PFSK-1 (cell line): ENCODE results near the gene SLC25A31.

Experiments
- POLR2AphosphoS5 ChIP-seq: IDR thresholded peaks from 2 replicates; pipeline ENCODE4 v1.6.1; 2012; ENCODE audit warnings: low read depth, mild to moderate bottlenecking, control low read depth, low read length, moderate library complexity
- REST ChIP-seq, 2 experiments: IDR thresholded peaks; 2 replicates each; pipeline versions ENCODE4 v1.6.1 to v1.8.0; 2011 to 2012; ENCODE audit warnings: low read depth in 2 of 2, low read length in 2 of 2, control low read depth in 1 of 2, inconsistent platforms in 1 of 2, mild to moderate bottlenecking in 1 of 2, moderate library complexity in 1 of 2; ENCODE audit not compliant: insufficient read depth in 1 of 2
- SIN3A ChIP-seq: IDR thresholded peaks from 2 replicates; pipeline ENCODE4 v1.6.1; 2012; ENCODE audit warnings: mild to moderate bottlenecking, low read length, moderate library complexity, borderline replicate concordance; ENCODE audit not compliant: insufficient read depth

GRCh38 chr4:127793528-127793927, 63.3 kb downstream of the SLC25A31 start:
- TF ChIP-seq REST (IDR thresholded peaks at IDR 0.05; ENCODE audit: insufficient read depth in 1 of 2, low read depth in 2 of 2, low read length in 2 of 2) (no peak), POLR2AphosphoS5 (no peak), SIN3A (no peak)
